ENCODE results near the gene TEAD2. TPM values are rescaled to one million over a fixed set of nuclear protein-coding genes. Genes with fewer than 3 reads are reported as not detected.

Gene TEAD2
- under 1 TPM in 1 of 2 donors, not detected in 1; 0.16 TPM for total RNA-seq

GRCh38 chr19:49362048-49362928 lies at the start of gene TEAD2:
TSS of gene TEAD2 (minus strand) at chr19:49362416. CDS start at chr19:49360075, 2,341 bp downstream.
- Mint-ChIP-seq H3K27me3 (peaks cover 25% of the 10 kb centered on the region), H3K4me1 (no peaks in the 10 kb centered on the region), H3K9me3 (no peaks in the 10 kb centered on the region), H3K27ac (no peak within 1 kb of the TSS), H3K4me3 (no peak within 1 kb of the TSS), H3K36me3 (ENCODE audit: low read depth) (no peaks in the 10 kb centered on the region)
- ATAC-seq (replicated peaks): no peak

- no peaks in the 10 kb centered on the region for H3K36me3 Mint-ChIP-seq (ENCODE audit: low read depth)
- no peak for ATAC-seq (replicated peaks)
- H3K9me3 Mint-ChIP-seq: no peaks in the 10 kb centered on the region
- H3K4me1 Mint-ChIP-seq: peaks cover 33% of the 10 kb centered on the region
- peak overlapping the region; percentile 6 for H3K4me3 Mint-ChIP-seq
- H3K27me3 Mint-ChIP-seq: no peaks in the 10 kb centered on the region
- H3K27ac Mint-ChIP-seq: peak overlapping the region; percentile 81
Measured at GRCh38 chr19:49411681-49412326, 49.6 kb upstream of the TEAD2 start.

- H3K27ac Mint-ChIP-seq: peak overlapping the region; percentile 89
- ATAC-seq (replicated peaks): peak; percentile 79
- H3K27me3 Mint-ChIP-seq: no peaks in the 10 kb centered on the region
- no peaks in the 10 kb centered on the region for H3K9me3 Mint-ChIP-seq
- peaks cover 33% of the 10 kb centered on the region for H3K4me1 Mint-ChIP-seq
- H3K4me3 Mint-ChIP-seq: peak overlapping the region; percentile 74
- H3K36me3 Mint-ChIP-seq (ENCODE audit: low read depth): no peaks in the 10 kb centered on the region
Measured at GRCh38 chr19:49409441-49410029, 47.3 kb upstream of the TEAD2 start.

GRCh38 chr19:49408816-49409440 lies 46.7 kb upstream of the TEAD2 start:
- Mint-ChIP-seq H3K4me1 (peaks cover 33% of the 10 kb centered on the region), H3K27ac (peak overlapping the region; percentile 89), H3K4me3 (peak overlapping the region; percentile 74), H3K9me3 (no peaks in the 10 kb centered on the region), H3K27me3 (no peaks in the 10 kb centered on the region), H3K36me3 (ENCODE audit: low read depth) (no peaks in the 10 kb centered on the region)
- peak; percentile 25 for ATAC-seq (replicated peaks)

- no peaks in the 10 kb centered on the region for H3K9me3 Mint-ChIP-seq
- peaks cover 33% of the 10 kb centered on the region for H3K4me1 Mint-ChIP-seq
- no peaks in the 10 kb centered on the region for H3K36me3 Mint-ChIP-seq (ENCODE audit: low read depth)
- peak overlapping the region; percentile 74 for H3K4me3 Mint-ChIP-seq
- no peaks in the 10 kb centered on the region for H3K27me3 Mint-ChIP-seq
- peak; percentile 40 for ATAC-seq (replicated peaks)
- H3K27ac Mint-ChIP-seq: peak overlapping the region; percentile 89
Measured at GRCh38 chr19:49407482-49408015, 45.3 kb upstream of the TEAD2 start.

GRCh38 chr19:49407079-49407478 lies 44.9 kb upstream of the TEAD2 start:
- ATAC-seq (replicated peaks): no peak
- Mint-ChIP-seq H3K36me3 (ENCODE audit: low read depth) (no peaks in the 10 kb centered on the region), H3K27ac (no peak overlapping the region), H3K4me3 (no peak overlapping the region), H3K27me3 (no peaks in the 10 kb centered on the region), H3K4me1 (peaks cover 33% of the 10 kb centered on the region), H3K9me3 (no peaks in the 10 kb centered on the region)

GRCh38 chr19:49403404-49404187 lies 41.4 kb upstream of the TEAD2 start:
- H3K4me1 Mint-ChIP-seq: peaks cover 17% of the 10 kb centered on the region
- ATAC-seq (replicated peaks): no peak
- H3K27ac Mint-ChIP-seq: no peak overlapping the region
- no peaks in the 10 kb centered on the region for H3K27me3 Mint-ChIP-seq
- H3K9me3 Mint-ChIP-seq: no peaks in the 10 kb centered on the region
- H3K36me3 Mint-ChIP-seq (ENCODE audit: low read depth): no peaks in the 10 kb centered on the region
- no peak overlapping the region for H3K4me3 Mint-ChIP-seq

GRCh38 chr19:49400029-49400428 lies 37.8 kb upstream of the TEAD2 start:
- no peaks in the 10 kb centered on the region for H3K36me3 Mint-ChIP-seq (ENCODE audit: low read depth)
- no peaks in the 10 kb centered on the region for H3K27me3 Mint-ChIP-seq
- H3K4me1 Mint-ChIP-seq: peaks cover 13% of the 10 kb centered on the region
- ATAC-seq (replicated peaks): no peak
- H3K9me3 Mint-ChIP-seq: no peaks in the 10 kb centered on the region
- H3K27ac Mint-ChIP-seq: no peak overlapping the region
- no peak overlapping the region for H3K4me3 Mint-ChIP-seq

- ATAC-seq (replicated peaks): no peak
- Mint-ChIP-seq H3K9me3 (no peaks in the 10 kb centered on the region), H3K4me3 (no peak overlapping the region), H3K27me3 (no peaks in the 10 kb centered on the region), H3K27ac (peak overlapping the region; percentile 2), H3K36me3 (ENCODE audit: low read depth) (no peaks in the 10 kb centered on the region), H3K4me1 (peaks cover 13% of the 10 kb centered on the region)
Measured at GRCh38 chr19:49398931-49399330, 36.7 kb upstream of the TEAD2 start.

GRCh38 chr19:49398001-49398615 lies 35.9 kb upstream of the TEAD2 start:
- ATAC-seq (replicated peaks): no peak
- Mint-ChIP-seq H3K4me1 (peaks cover 13% of the 10 kb centered on the region), H3K27ac (peak overlapping the region; percentile 2)

GRCh38 chr19:49396738-49397505 lies 34.7 kb upstream of the TEAD2 start:
- no peak overlapping the region for H3K27ac Mint-ChIP-seq
- ATAC-seq (replicated peaks): no peak
- peaks cover 17% of the 10 kb centered on the region for H3K4me1 Mint-ChIP-seq
- no peak overlapping the region for H3K4me3 Mint-ChIP-seq
- no peaks in the 10 kb centered on the region for H3K27me3 Mint-ChIP-seq
- no peaks in the 10 kb centered on the region for H3K9me3 Mint-ChIP-seq
- H3K36me3 Mint-ChIP-seq (ENCODE audit: low read depth): no peaks in the 10 kb centered on the region

More at GRCh38 chr19:49398001-49398615, 35.9 kb upstream of the TEAD2 start:
- no peak overlapping the region for H3K4me3 Mint-ChIP-seq
- no peaks in the 10 kb centered on the region for H3K27me3 Mint-ChIP-seq
- H3K9me3 Mint-ChIP-seq: no peaks in the 10 kb centered on the region
- H3K36me3 Mint-ChIP-seq (ENCODE audit: low read depth): no peaks in the 10 kb centered on the region

- Mint-ChIP-seq H3K27me3 (no peaks in the 10 kb centered on the region), H3K27ac (peak overlapping the region; percentile 17), H3K4me1 (peaks cover 19% of the 10 kb centered on the region), H3K4me3 (no peak overlapping the region), H3K36me3 (ENCODE audit: low read depth) (no peaks in the 10 kb centered on the region), H3K9me3 (no peaks in the 10 kb centered on the region)
- no peak for ATAC-seq (replicated peaks)
Measured at GRCh38 chr19:49395581-49396407, 33.6 kb upstream of the TEAD2 start.

All from activated T-helper 17 cell treated with anti-CD3 and anti-CD28 coated beads, Interleukin-2, amount 50 U/mL, for 72 hours (primary cell).